Fibroblast of peridontal ligament (primary cell): ENCODE results near the gene CEP128.

ENCODE experiments used
- DNase-seq: peaks from one replicate; pipeline ENCODE4 v3.0.0-alpha.2; 2010; ENCODE audit errors: extremely low read depth

Gene CEP128

GRCh38 chr14:80772504-80772903, 169.0 kb downstream of the CEP128 start:
- no peak for DNase-seq

DNA sequence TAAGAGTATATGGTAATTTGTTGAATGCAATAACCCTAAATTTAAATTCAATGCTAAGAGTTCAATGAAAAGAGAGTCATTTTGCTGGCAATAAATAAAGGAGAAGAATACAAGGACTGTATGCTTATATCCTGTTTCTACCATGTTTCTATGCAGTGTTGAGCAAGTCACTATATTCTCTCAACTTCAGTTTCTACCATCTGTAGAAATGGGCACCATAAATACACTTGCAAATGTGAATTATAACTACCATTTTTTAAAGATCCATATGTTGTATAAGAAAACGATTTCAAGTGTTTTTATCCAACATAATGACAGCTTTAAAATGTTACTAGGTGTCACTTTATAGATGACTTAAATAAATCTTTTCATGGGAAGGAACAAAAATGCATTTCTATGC, 170.3 kb downstream of the CEP128 start:
- DNase-seq = no peak

DNA sequence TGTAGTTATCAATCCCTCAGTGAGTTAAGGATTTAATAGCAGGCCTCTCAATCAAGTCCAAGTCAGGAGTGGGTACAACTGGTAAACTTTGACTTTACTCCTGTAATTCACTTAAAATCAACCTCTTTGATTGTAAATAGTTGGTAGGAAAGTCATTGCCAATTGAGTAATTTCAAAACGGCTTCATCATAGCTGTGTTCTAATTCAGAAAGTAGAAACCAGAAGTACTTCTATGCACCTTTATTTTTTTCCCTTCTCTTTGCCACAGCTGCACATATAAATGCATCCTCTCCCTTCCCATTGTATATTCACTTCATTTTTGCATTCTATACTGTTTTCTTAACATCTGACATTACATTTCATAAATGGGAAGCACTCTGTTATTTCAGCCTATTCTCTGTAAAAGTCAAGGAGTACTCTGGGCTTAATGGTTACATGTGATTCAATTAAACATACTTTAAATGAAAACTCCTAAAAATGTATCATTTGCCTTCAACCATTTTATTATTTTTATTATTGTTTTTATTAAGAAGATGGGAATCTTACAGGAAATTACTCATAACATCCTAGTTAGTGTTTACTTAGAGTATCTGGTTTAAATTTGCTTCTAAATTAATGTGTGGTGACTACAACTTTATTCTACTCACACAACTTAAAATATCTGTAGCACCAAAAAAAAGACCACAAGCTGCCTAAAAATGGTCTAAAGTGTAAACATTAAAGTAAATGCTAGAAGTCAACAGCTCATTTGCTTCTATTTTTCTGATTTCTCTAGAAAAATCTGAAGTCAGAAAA, 171.2 kb downstream of the CEP128 start:
- no peak for DNase-seq

GRCh38 chr14:80768646-80769045, 172.9 kb downstream of the CEP128 start:
- DNase-seq = no peak

- DNase-seq = no peak
These were observed 176.5 kb downstream of the CEP128 start for GRCh38 chr14:80764921-80765507.

DNA sequence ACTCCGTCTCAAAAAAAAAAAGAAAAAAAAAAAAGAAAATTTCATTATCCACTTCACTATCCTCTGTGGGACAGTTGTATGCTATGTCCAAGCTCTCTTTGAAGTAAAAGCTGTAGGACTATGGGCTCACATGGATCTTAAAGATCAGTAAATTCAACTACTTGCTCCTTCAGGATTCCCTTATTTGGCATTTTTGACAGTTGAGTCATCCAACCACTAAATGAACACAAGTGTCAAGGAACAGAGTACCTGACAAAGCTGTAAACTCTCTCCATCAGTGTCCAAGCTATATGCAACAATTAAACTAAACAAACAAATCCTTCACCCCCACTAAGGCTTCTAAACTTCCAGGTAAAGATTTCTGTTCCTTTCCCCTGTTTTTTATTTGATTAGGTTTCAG, 177.0 kb downstream of the CEP128 start:
- DNase-seq = no peak

DNA sequence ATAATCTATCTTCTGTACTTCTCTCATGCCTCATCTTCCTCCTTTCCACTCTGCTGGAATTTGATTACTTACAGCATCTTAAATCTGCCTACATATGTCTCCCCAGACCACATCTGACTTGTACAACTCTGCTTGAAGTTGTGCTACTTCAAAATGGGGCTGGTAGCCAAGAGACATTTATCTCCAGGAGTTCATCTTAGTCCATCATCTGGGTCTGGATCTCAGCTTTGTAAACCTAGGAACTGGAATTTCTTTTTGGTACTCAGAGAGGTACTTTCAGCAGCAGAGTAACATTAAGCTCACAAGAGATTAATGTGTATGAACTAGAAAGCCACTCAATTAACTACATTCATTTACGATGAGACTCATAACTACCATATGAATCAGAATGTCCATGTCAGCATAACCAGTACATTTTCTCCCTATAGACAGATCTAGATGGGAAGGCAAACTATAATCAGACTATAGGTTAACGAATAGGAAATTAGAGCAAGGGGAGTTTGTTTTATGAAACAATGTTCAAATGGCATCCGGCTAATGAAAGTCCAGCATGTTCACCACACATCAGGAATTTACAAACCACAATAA, 178.8 kb downstream of the CEP128 start:
- DNase-seq = no peak

GRCh38 chr14:80754696-80755095, 186.8 kb downstream of the CEP128 start:
- no peak for DNase-seq

- no peak for DNase-seq
These were observed 190.3 kb downstream of the CEP128 start for GRCh38 chr14:80751285-80751684.

GRCh38 chr14:80726211-80726610, 215.3 kb downstream of the CEP128 start:
- DNase-seq = no peak

DNA sequence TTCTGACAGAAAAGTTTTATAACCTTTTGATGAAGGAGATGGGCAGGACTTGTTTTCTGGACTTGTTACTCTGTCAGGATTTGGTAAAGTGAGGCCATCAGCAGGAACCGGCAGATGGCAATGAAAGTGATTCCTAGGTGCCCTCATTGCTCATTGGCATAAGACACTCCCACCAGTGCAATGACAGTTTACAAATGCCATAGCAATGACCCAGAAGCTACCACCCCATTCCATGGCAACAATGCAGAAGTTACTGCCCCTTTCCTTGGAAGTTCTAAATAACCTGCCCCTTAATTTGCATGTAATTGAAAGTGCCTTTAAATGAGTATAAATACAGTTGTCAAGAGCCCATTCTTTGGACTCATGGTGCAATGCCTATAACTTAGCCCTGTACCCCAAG, 222.6 kb downstream of the CEP128 start:
- no peak for DNase-seq

DNA sequence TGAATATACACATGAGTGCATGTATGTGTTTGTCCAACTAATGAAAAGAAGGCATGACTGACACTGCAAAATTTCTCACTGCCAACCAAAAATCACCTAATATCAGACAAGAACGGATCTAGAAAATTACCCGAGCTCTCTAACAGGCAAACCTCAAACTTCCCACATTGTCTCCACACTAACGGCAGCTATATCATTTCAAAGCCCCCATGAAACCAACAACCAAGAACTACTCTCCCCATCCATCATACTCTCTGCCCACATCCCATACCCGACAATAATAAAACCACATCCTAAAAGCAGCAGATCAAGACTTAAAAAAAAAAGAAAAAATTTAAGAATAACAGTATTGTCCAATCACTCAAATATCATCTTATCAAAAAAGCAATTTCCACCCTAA, 227.1 kb downstream of the CEP128 start:
- no peak for DNase-seq

DNA sequence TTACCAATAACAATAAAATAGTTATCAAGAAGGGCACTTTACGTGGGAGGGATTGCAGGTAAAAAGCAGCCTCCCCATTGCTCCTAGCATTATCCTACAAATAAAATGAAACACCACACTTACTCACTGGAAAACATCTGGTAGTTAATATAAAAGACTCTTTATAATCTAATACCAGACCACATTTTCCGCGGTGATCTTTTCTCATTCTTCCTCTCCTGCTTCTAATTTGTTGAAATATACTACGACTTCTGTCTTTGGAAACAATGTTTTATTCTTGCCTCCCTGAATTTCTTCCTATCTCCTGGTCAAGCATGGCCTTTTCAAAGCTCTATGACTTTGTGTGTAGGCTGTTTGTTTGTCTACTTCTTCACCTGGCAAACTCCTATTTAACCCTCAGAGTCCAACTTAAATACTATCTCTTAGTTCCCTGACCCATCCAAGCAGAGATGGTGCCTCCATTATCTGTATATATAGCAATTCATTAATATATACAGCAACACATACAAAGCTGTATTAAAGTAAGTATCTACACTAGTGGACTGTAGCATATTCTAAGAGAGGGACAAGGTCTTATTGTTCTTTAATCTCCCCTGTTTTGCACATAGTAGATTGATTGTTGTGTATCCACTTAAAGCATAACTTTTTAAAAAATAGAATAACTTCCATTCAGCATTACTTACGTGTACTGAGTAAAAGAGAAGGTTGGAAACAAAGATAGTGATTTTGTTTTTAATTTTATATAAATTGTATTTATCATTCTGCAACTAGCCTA, 228.3 kb downstream of the CEP128 start:
- no peak for DNase-seq

GRCh38 chr14:80705241-80705980, 236.1 kb downstream of the CEP128 start:
- no peak for DNase-seq

DNA sequence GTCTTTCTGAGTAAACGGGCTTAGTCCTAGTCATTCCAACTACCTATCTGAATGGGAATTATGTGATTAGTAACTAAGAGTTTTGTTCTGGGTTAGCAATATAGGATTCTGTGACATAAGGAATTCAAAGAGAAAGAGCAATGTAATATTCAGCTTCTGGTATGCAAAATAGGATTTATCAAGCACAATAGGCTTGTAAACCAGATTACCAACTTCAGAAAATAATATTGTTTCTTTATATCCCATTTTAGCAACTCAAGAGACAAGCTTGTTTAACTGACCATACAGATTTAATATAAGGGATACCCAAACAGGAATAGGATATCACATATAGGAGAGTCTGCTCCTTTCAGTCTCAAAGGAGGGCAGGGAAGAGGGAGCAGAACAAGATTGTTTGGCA, 240.9 kb downstream of the CEP128 start:
- DNase-seq = no peak

GRCh38 chr14:80699861-80700260, 241.7 kb downstream of the CEP128 start:
- DNase-seq = no peak

GRCh38 chr14:80698974-80699373, 242.6 kb downstream of the CEP128 start:
- no peak for DNase-seq

- no peak for DNase-seq
These were observed 245.7 kb downstream of the CEP128 start for GRCh38 chr14:80695869-80696268.

DNA sequence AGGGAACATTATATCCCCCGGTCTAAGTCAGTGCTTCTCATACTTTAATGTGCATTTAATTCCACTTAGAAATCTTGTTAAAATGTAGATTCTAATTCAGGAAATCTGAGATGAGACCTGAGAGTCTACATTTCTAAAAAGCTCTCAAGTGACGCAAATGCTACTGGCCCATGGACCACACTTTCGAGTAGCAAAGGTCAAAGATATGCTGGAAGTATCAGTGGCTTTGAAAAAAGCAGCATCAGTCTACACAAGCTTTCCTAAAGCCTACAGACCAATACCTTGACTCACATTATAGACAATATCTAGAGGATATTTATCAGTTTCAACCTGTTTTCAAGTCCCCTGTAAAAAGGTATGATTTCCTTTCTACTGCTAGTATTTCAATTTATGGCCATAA, 248.6 kb downstream of the CEP128 start:
- no peak for DNase-seq

GRCh38 chr14:80681651-80682050, 259.9 kb downstream of the CEP128 start:
- no peak for DNase-seq

- no peak for DNase-seq
These were observed 262.3 kb downstream of the CEP128 start for GRCh38 chr14:80679273-80679672.

GRCh38 chr14:80678436-80678835, 263.1 kb downstream of the CEP128 start:
- DNase-seq = peak; percentile 5
